Mesendoderm (in vitro differentiated cells): Measurements from ENCODE around the gene TIMP2.

ENCODE experiments used
- DNase-seq: peaks from one replicate; pipeline ENCODE4 v3.0.0; 2013
- H2AK5ac ChIP-seq: 2 replicates; pipeline ENCODE4 v1.6.1; 2013; ENCODE audit warnings: low read length, inconsistent platforms
- H2BK120ac ChIP-seq: 2 replicates; pipeline ENCODE4 v1.6.1; 2013; ENCODE audit warnings: low read depth, mild to moderate bottlenecking, low read length, moderate library complexity, mixed read lengths
- H2BK15ac ChIP-seq: replicated peaks from 2 replicates; pipeline ENCODE4 v1.6.1; 2013; ENCODE audit warnings: low read depth, mild to moderate bottlenecking, moderate library complexity
- H2BK5ac ChIP-seq: 2 replicates; pipeline ENCODE4 v1.6.1; 2013; ENCODE audit warnings: low read length, inconsistent platforms
- H3K18ac ChIP-seq: 2 replicates; pipeline ENCODE4 v1.6.1; 2013; ENCODE audit warnings: mild to moderate bottlenecking, low read length, mixed read lengths
- H3K23ac ChIP-seq: one replicate; pipeline ENCODE4 v1.6.1; 2013; ENCODE audit warnings: low read length
- H3K27ac ChIP-seq: 2 replicates; pipeline ENCODE4 v1.5.1; 2013; ENCODE audit warnings: low read depth, mild to moderate bottlenecking, inconsistent platforms, low read length, moderate library complexity
- H3K27me3 ChIP-seq: 2 replicates; pipeline ENCODE4 v1.6.1; 2013; ENCODE audit warnings: low read length, control low read depth, mild to moderate bottlenecking, inconsistent platforms; ENCODE audit not compliant: insufficient read depth, poor library complexity
- H3K36me3 ChIP-seq: 2 replicates; pipeline ENCODE4 v1.6.1; 2013; ENCODE audit warnings: low read length, inconsistent platforms; ENCODE audit not compliant: control insufficient read depth, insufficient read depth
- H3K4ac ChIP-seq: one replicate; pipeline ENCODE4 v1.6.1; 2013; ENCODE audit warnings: low read depth, mild to moderate bottlenecking, low read length, moderate library complexity
- H3K4me1 ChIP-seq: 2 replicates; pipeline ENCODE4 v1.6.1; 2013; ENCODE audit warnings: low read depth, low read length, inconsistent platforms; ENCODE audit not compliant: control insufficient read depth
- H3K4me2 ChIP-seq: 2 replicates; pipeline ENCODE4 v1.6.1; 2013; ENCODE audit warnings: low read length
- H3K4me3 ChIP-seq: 2 replicates; pipeline ENCODE4 v1.5.1; 2013; ENCODE audit warnings: mild to moderate bottlenecking, low read length
- H3K56ac ChIP-seq: one replicate; pipeline ENCODE4 v1.6.1; 2013; ENCODE audit warnings: low read length
- H3K79me1 ChIP-seq: 2 replicates; pipeline ENCODE4 v1.6.1; 2013; ENCODE audit warnings: low read length, inconsistent platforms
- H3K79me2 ChIP-seq: 2 replicates; pipeline ENCODE4 v1.6.1; 2013; ENCODE audit warnings: mild to moderate bottlenecking, low read length; ENCODE audit not compliant: control insufficient read depth, insufficient read depth
- H3K9ac ChIP-seq: 2 replicates; pipeline ENCODE4 v1.6.1; 2013; ENCODE audit warnings: low read length, inconsistent platforms
- H4K5ac ChIP-seq: one replicate; pipeline ENCODE4 v1.6.1; 2013; ENCODE audit warnings: low read length
- H4K8ac ChIP-seq: one replicate; pipeline ENCODE4 v1.6.1; 2013; ENCODE audit warnings: low read depth, mild to moderate bottlenecking, control low read depth, low read length, moderate library complexity
- WGBS: extraction: QIAGEN DNeasy Blood & Tissue Kit; methylation state at CpG from one replicate; pipeline ENCODE4 v1.1.7; 2013; ENCODE audit warnings: low lambda C conversion rate, missing lambda C conversion rate; ENCODE audit not compliant: insufficient coverage; ENCODE audit errors: extremely low coverage; 5-methylcytosine and 5-hydroxymethylcytosine counted together

TIMP2 gene

DNA sequence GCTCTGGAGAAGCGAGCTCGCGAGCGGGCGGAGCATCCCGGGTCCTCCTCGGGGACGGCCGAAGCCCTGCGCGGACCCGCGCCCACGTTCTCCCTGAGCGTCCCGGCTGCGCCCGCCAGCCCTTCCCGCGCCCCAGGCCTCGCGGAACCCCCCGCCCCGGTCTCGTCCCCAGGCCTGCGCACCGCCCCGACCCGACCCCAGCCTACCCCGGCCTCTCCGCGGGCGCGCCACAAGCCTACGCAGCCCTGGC, 84.7 kb downstream of the TIMP2 start:
- Histone ChIP-seq H3K4me1 (peaks cover 4% of the 10 kb centered on the region), H3K9ac (peak overlapping the region; percentile 95), H2BK120ac (no peak overlapping the region), H3K36me3 (peaks cover 8% of the 10 kb centered on the region), H3K27ac (peak overlapping the region; percentile 84), H2BK5ac (no peak overlapping the region), H3K79me1 (peaks cover 17% of the 10 kb centered on the region), H3K23ac (no peak overlapping the region), H3K4me3 (peak overlapping the region; percentile 90), H3K79me2 (peaks cover 32% of the 10 kb centered on the region), H3K4me2 (no peak overlapping the region), H3K4ac (peak overlapping the region; percentile 82), H3K27me3 (no peaks in the 10 kb centered on the region), H3K56ac (peak overlapping the region; percentile 95), H4K5ac (no peak overlapping the region), H2BK15ac (no peak overlapping the region), H3K18ac (peak overlapping the region; percentile 85), H2AK5ac (no peak overlapping the region), H4K8ac (peak overlapping the region; percentile 99)
- no peak for DNase-seq
- no CpG with 5 or more reads among the region's 35 CpGs for WGBS

DNA sequence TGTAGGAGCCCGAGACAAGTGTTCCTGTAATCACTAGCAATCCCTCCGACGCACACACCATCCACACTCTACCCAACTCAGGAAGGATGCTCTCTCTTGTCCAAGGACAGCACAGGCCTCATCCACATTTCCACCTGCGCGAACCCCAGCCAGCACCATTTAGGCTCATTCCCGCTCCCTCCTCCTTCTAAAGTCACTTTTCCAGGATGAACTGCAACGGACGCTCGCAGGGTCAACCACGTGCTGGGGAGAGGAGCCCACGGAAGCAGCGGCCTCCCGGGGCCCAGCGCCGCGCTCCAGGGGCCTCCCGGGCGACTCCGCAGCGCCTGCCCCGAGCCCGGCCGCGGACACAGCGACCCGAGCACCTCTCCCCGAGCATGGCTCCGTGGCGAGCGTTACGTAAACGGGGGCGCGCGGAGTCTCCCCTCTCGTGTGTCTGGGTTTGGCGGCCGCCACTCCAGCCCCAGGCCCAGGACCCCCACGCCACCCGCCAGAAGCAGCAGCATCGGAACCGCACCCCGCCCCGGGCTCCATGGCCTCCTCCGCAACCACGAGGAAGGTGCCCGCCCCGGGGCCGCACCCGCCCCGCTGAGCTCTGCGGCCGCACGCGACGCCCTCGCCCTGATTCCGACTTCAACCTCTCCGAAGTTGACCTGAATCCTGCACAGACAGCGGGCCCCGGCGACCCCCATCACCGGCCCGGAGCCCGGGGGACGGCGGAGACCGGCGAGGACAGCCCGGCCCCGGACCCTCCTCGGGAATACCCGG, 85.2 kb downstream of the TIMP2 start:
- Histone ChIP-seq H4K5ac (no peak overlapping the region), H3K9ac (peak overlapping the region; percentile 95), H3K23ac (peak overlapping the region; percentile 66), H3K18ac (peak overlapping the region; percentile 85), H3K27ac (peak overlapping the region; percentile 84), H3K4ac (peak overlapping the region; percentile 82), H3K27me3 (no peaks in the 10 kb centered on the region), H2BK15ac (no peak overlapping the region), H3K4me3 (peak overlapping the region; percentile 90), H3K36me3 (peaks cover 12% of the 10 kb centered on the region), H3K79me2 (peaks cover 32% of the 10 kb centered on the region), H3K4me2 (peak overlapping the region; percentile 99), H2BK5ac (no peak overlapping the region), H4K8ac (peak overlapping the region; percentile 99), H2AK5ac (no peak overlapping the region), H3K4me1 (peaks cover 4% of the 10 kb centered on the region), H3K79me1 (peaks cover 19% of the 10 kb centered on the region), H2BK120ac (no peak overlapping the region), H3K56ac (peak overlapping the region; percentile 95)
- no CpG with 5 or more reads among the region's 73 CpGs for WGBS
- DNase-seq, result peak; percentile 37

DNA sequence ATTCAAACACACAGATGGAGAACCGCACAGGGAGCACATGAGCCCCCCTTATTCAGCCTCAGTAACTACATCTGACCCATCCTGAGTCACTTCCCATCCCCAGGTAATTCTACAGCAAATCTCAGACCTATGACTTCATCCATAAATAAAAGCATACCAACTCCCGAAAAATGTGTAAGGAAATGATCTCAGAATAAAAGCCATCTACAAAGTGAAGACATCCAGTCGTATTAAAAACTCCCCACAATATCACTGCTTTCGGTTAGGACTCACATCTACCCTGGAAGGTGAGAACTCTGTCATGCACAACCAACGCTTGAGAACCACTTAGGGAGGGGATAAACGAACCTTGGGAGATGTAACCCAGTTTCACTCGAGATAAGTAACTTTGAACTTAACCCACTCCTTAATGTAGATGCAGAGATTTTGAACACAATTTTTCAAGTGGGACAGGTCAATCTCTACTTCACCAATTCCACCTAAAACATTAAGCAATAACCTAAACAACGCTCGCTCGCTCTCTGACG, 85.9 kb downstream of the TIMP2 start:
- H3K79me2 ChIP-seq, result peaks cover 32% of the 10 kb centered on the region

DNA sequence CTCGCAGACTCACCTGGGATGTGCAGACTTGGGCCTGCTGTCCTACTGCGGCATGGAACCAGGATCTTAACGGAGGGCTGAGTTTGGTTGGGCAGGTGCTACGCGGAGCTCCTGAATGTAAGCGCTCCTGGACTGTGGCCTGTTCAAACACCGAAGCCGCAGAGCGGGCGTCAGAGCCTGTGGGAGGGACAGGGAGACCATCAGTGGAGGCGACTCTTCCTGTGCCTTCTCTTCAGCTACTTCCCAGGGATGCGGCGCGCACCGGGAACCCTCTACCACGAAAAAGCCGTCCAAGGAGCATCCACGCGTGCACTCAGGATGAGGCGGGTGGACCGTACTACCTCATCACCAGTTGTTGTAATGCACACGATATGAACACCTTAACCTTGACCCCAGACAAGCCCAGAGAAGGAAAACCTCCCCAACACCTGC, 86.6 kb downstream of the TIMP2 start:
- H3K23ac ChIP-seq, result no peak overlapping the region

More for the DNA sequence above, 85.9 kb downstream of the TIMP2 start:
- no peak overlapping the region for H3K18ac ChIP-seq
- H2AK5ac ChIP-seq, result no peak overlapping the region
- H3K9ac ChIP-seq, result peak overlapping the region; percentile 95
- peak overlapping the region; percentile 99 for H3K4me2 ChIP-seq
- H3K23ac ChIP-seq, result no peak overlapping the region
- no peak overlapping the region for H2BK120ac ChIP-seq
- H3K4me1 ChIP-seq, result peaks cover 4% of the 10 kb centered on the region
- peaks cover 19% of the 10 kb centered on the region for H3K79me1 ChIP-seq
- H3K36me3 ChIP-seq, result peaks cover 14% of the 10 kb centered on the region
- no peak overlapping the region for H4K8ac ChIP-seq
- H3K4me3 ChIP-seq, result peak overlapping the region; percentile 90
- WGBS, result no CpG with 5 or more reads among the region's 11 CpGs
- H4K5ac ChIP-seq, result no peak overlapping the region
- peak; percentile 22 for DNase-seq
- no peak overlapping the region for H2BK15ac ChIP-seq
- no peak overlapping the region for H2BK5ac ChIP-seq
- H3K4ac ChIP-seq, result no peak overlapping the region
- H3K27me3 ChIP-seq, result no peaks in the 10 kb centered on the region
- no peak overlapping the region for H3K27ac ChIP-seq
- H3K56ac ChIP-seq, result peak overlapping the region; percentile 95

DNA sequence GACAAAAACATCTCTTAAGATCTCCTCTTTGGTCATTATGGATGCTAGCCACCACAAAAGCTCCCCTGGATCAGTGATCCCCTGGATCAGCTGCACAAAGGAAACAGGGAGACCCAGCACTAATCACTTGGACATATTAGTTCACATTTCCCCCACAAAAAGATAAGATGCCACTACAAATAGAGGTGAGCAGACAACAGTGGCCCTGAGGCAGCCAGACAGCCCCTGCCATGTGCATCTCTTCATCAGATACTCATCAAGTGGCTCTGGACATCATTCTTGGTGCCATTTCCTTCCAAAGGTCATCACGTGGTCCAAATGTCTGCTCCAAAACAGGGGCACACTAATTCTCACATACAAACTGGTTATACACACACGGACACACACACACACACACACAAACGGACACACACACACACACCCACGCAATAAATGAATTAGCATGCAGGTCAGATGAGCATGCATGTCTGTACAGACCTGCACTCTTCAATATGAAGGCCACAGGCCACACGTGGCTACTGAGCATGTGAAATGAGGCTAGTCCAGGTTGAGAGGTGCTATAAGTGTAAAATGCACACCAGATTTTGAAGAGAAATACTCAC, 88.7 kb downstream of the TIMP2 start:
- Histone ChIP-seq H3K4me2 (no peak overlapping the region), H3K23ac (no peak overlapping the region), H3K27ac (no peak overlapping the region), H3K36me3 (peaks cover 16% of the 10 kb centered on the region), H3K27me3 (no peaks in the 10 kb centered on the region), H2BK5ac (no peak overlapping the region), H2BK120ac (no peak overlapping the region), H3K9ac (no peak overlapping the region), H3K4ac (no peak overlapping the region), H3K4me3 (no peak overlapping the region), H3K4me1 (peaks cover 4% of the 10 kb centered on the region), H2BK15ac (no peak overlapping the region), H3K18ac (no peak overlapping the region), H3K79me2 (peaks cover 32% of the 10 kb centered on the region), H4K5ac (no peak overlapping the region), H2AK5ac (no peak overlapping the region), H3K56ac (no peak overlapping the region), H4K8ac (no peak overlapping the region), H3K79me1 (peaks cover 19% of the 10 kb centered on the region)
- WGBS, result no CpG with 5 or more reads among the region's 5 CpGs
- no peak for DNase-seq

More for the DNA sequence above, 86.6 kb downstream of the TIMP2 start:
- peaks cover 19% of the 10 kb centered on the region for H3K79me1 ChIP-seq
- WGBS, result no CpG with 5 or more reads among the region's 22 CpGs
- no peak overlapping the region for H3K27ac ChIP-seq
- no peak overlapping the region for H3K4ac ChIP-seq
- no peak overlapping the region for H2BK5ac ChIP-seq
- H2AK5ac ChIP-seq, result no peak overlapping the region
- H2BK120ac ChIP-seq, result no peak overlapping the region
- H4K8ac ChIP-seq, result no peak overlapping the region
- H2BK15ac ChIP-seq, result no peak overlapping the region
- H3K27me3 ChIP-seq, result no peaks in the 10 kb centered on the region
- no peak overlapping the region for H3K18ac ChIP-seq
- peak overlapping the region; percentile 42 for H3K56ac ChIP-seq
- H3K4me2 ChIP-seq, result no peak overlapping the region
- H3K4me1 ChIP-seq, result peaks cover 4% of the 10 kb centered on the region
- no peak overlapping the region for H3K4me3 ChIP-seq
- no peak overlapping the region for H4K5ac ChIP-seq
- H3K36me3 ChIP-seq, result peaks cover 14% of the 10 kb centered on the region
- peak overlapping the region; percentile 24 for H3K9ac ChIP-seq
- no peak for DNase-seq
- H3K79me2 ChIP-seq, result peaks cover 32% of the 10 kb centered on the region
